Coronary artery (tissue), 2 donors: ENCODE measurements around the gene CTIF.
A peak's percentile ranks its signal among the peaks of the same experiment; 100 is the strongest.

Experiments
- DNase-seq: peaks from one replicate; pipeline ENCODE4 v3.0.0-alpha.2; 2017; ENCODE audit warnings: low spot score
- H3K27ac ChIP-seq, 2 donors: fragments of 200-600 bp; sonication (generic); one replicate each; pipeline ENCODE4 v1.5.1; 2016 to 2019
- H3K4me3 ChIP-seq: fragments of 200-600 bp; sonication (generic); 2 replicates; pipeline ENCODE4 v1.5.1; 2016; ENCODE audit warnings: mild to moderate bottlenecking, moderate library complexity
- TF ChIP-seq, protein P1 (sequence below): fragments of 200-600 bp; sonication (generic); IDR thresholded peaks from one replicate; pipeline ENCODE4 v1.5.1; 2019; ENCODE audit warnings: antibody characterized with exemption

Gene CTIF

DNA sequence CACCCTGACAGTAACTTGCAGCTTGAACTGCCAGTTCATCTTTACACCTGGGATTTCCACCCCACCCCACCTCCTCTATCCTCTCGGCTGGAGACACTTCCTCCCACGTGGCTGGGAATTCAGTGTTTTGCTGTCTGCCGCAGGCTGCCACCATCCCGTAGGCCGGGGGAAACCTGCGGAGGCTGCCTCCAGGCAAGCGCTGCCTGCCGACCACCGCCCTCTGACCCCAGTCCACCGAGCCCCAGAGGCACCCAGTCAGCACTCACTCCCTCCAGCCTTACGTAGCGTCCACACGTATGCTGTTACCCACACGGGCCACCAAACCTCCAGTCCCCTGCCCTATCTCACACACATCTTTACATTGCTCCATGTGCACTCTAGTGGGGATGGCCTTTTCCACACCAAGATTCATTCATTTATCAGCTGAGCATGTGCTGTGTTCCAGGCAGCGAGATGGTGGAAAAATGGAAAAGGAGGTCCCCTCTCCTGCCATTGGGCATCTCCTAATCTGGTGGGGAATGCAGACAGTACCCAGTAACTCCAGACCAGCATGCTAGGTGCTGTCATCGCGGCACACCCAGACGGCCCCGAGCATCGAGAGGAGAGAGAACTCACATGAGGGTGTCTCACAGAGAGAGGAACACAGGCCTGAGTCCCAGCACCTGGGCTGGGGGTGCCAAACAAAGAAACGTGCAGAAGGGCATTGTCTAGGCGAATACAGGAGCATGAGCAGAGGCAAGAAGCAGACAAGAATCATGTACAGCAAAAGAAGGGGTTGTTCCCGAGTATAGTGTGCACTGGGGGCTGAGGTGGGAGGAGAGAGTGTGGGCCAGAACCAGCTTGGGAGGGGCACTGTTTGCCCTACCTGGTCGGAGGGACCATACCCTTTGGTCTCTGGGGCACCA lies 245.0 kb downstream of the CTIF start:
- H3K27ac ChIP-seq: peak overlapping the region; percentile 89 to 96
- TF ChIP-seq, protein P1, sequence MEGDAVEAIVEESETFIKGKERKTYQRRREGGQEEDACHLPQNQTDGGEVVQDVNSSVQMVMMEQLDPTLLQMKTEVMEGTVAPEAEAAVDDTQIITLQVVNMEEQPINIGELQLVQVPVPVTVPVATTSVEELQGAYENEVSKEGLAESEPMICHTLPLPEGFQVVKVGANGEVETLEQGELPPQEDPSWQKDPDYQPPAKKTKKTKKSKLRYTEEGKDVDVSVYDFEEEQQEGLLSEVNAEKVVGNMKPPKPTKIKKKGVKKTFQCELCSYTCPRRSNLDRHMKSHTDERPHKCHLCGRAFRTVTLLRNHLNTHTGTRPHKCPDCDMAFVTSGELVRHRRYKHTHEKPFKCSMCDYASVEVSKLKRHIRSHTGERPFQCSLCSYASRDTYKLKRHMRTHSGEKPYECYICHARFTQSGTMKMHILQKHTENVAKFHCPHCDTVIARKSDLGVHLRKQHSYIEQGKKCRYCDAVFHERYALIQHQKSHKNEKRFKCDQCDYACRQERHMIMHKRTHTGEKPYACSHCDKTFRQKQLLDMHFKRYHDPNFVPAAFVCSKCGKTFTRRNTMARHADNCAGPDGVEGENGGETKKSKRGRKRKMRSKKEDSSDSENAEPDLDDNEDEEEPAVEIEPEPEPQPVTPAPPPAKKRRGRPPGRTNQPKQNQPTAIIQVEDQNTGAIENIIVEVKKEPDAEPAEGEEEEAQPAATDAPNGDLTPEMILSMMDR: no peak
- DNase-seq: no peak
- H3K4me3 ChIP-seq: no peak overlapping the region

DNA sequence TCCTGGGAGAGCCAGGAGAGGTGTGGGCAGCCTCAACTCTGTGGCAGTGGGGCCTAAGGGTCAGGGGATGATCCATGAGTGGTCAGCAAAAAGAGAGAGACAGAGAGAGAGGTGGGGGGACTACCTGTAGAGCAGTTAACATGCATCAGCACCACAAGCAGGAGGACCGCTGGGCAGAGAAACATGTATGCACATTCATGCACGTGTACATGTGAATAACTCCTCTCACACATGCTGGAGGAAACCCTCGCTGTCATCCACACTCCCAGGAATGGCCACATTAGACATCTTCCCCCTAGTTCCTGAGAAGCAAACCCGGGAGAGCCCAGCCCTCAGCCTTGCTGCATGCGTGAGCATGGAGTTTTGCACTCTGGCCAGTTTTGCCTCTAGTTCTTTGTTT lies 245.8 kb downstream of the CTIF start:
- H3K27ac ChIP-seq: peak overlapping the region in 1 of 2 donors; percentile 96
- DNase-seq: no peak
- TF ChIP-seq, protein P1: no peak
- no peak overlapping the region for H3K4me3 ChIP-seq

DNA sequence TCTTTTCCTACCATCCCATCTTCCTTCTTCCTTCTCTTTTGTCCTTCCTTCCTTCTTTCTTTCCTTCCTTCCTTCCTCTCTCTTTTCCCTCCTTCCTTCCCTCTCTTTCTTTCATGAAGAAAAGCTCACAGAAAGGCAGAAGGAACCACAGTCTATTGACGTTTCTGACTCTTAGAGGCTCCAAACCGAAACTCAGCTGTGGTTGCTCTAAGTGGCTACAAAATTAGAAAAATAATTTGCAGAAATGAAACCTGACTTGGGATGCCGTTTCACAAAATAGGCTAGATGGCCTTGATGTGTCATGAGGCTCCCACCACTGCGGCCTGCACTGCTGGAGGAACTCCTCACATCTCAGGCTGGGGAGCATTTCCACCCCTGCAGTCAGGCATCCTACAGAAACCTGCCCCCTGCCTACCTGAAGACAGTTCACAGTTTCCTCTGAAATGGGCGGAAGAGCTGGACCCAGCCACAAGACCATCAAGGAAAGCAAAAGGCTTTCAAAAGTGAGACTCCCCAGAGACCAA lies 246.3 kb downstream of the CTIF start:
- Histone ChIP-seq H3K27ac (peak overlapping the region in 1 of 2 donors; percentile 11), H3K4me3 (no peak overlapping the region)
- no peak for DNase-seq
- TF ChIP-seq, protein P1: no peak

- TF ChIP-seq, protein P1: no peak
- DNase-seq: no peak
- H3K4me3 ChIP-seq: no peak overlapping the region
- peak overlapping the region in 1 of 2 donors; percentile 11 for H3K27ac ChIP-seq
Observed at GRCh38 chr18:48785736-48786454, 247.1 kb downstream of the CTIF start.

GRCh38 chr18:48786455-48787202 lies 247.8 kb downstream of the CTIF start:
- TF ChIP-seq, protein P1: no peak
- Histone ChIP-seq H3K4me3 (no peak overlapping the region), H3K27ac (no peak overlapping the region)
- DNase-seq: peak; percentile 60

DNA sequence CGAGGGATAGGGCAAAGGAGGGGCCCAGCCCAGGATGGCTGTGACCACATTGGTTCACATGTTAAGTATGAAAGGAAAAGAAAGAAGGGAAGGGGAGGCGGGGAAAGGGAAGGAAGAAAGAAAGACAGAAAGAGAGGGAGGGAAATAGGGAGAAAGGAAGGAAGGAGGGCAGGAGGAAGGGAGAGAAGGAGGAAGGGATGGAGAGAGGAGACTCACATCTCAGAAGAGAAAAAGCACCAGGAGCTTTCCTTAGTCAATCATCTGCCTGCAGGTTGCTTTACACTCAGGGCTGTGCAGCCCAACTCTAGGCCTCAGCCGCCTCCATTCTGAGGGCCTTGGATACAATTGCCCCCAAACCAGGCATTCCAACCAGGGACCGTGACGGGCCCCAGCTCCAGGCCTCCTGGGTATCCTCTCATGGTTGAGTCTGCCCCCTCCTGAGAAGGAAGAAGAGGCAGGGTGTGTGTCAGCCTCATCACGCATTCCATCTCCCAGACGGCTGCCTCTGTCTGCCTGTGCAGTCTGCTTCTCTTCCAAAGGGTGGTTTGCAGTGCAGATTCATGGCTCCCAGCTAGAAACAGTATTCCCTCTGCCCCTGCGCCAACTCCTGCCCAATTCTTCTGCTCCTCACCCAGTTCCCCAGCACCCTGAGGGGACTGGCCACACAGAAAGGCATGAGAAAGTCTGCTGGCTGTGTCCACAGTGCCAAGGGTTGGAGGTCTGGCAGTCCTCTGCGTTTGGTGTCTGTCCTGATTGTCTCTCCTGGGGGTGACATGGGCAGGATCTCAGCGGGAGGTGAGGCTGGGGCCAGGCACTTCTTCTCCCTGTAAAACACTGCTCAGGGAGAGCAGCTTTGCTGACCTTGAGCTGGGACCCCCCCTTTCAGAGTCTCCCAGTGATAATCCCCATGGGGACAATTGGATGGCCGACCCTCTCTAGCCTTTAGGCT lies 248.6 kb downstream of the CTIF start:
- peak; percentile 68 for DNase-seq
- TF ChIP-seq, protein P1: no peak
- Histone ChIP-seq H3K4me3 (no peak overlapping the region), H3K27ac (peak overlapping the region in 1 of 2 donors; percentile 68)
